OCI-LY7 (cell line): Measurements from ENCODE around the gene UACA. TPM values are rescaled to one million over a fixed set of nuclear protein-coding genes. Genes with fewer than 3 reads are reported as not detected.

ENCODE experiments used
- BruUV-seq: library from RNA; stranded (reverse); fragments of 400-500 nt; replicated peaks from 2 replicates; lab custom pipeline; 2021; lab: Mats Ljungman, UMichigan
- CTCF ChIA-PET: fragments of 300-600 bp; sonication (Branson Sonifier 250); formaldehyde crosslinking; loops from one replicate; lab custom pipeline; 2022; ENCODE audit warnings: antibody characterized with exemption; ENCODE audit not compliant: unreplicated experiment; lab: Charles Lee
- POLR2A ChIA-PET: fragments of 300-600 bp; sonication (Branson Sonifier 250); formaldehyde crosslinking; loops from one replicate; lab custom pipeline; 2022; ENCODE audit warnings: antibody characterized with exemption; lab: Charles Lee
- DNase-seq: peaks from one replicate; pipeline ENCODE4 v3.0.0-alpha.2; 2015; ENCODE audit warnings: low spot score
- H2AFZ ChIP-seq: fragments of 200-600 bp; sonication (generic), shearing (Covaris generic); 2 replicates; pipeline ENCODE4 v1.6.1; 2014; ENCODE audit warnings: mild to moderate bottlenecking, antibody characterized with exemption, low read length, moderate library complexity
- H3K27ac ChIP-seq: fragments of 200-600 bp; sonication (generic); 2 replicates; pipeline ENCODE4 v1.5.1; 2014; ENCODE audit warnings: mixed run types, low read depth, mild to moderate bottlenecking, moderate library complexity, low read length, inconsistent platforms; ENCODE audit not compliant: poor library complexity, severe bottlenecking
- H3K36me3 ChIP-seq: fragments of 200-600 bp; sonication (generic); 2 replicates; pipeline ENCODE4 v1.6.1; 2014; ENCODE audit warnings: mild to moderate bottlenecking, antibody characterized with exemption, low read length, moderate library complexity, mixed read lengths; ENCODE audit not compliant: insufficient read depth
- H3K4me1 ChIP-seq: fragments of 200-600 bp; sonication (generic); 2 replicates; pipeline ENCODE4 v1.5.1; 2014; ENCODE audit warnings: mild to moderate bottlenecking, low read length; ENCODE audit not compliant: insufficient read depth, poor library complexity, severe bottlenecking
- H3K4me2 ChIP-seq: fragments of 200-600 bp; sonication (generic); 2 replicates; pipeline ENCODE4 v1.6.1; 2014; ENCODE audit warnings: mild to moderate bottlenecking, low read length
- H3K4me3 ChIP-seq: fragments of 200-600 bp; sonication (generic); 2 replicates; pipeline ENCODE4 v1.5.1; 2014; ENCODE audit warnings: mild to moderate bottlenecking, low read depth, low read length; ENCODE audit not compliant: poor library complexity, severe bottlenecking
- H3K79me2 ChIP-seq: fragments of 200-600 bp; sonication (generic); 2 replicates; pipeline ENCODE4 v1.6.1; 2016; ENCODE audit warnings: low read depth, mild to moderate bottlenecking, low read length, moderate library complexity, mixed read lengths; ENCODE audit not compliant: insufficient read depth
- H3K9me2 ChIP-seq: fragments of 200-600 bp; sonication (generic); 2 replicates; pipeline ENCODE4 v1.6.1; 2016; ENCODE audit warnings: mild to moderate bottlenecking, low read length, mixed read lengths; ENCODE audit not compliant: insufficient read depth
- H3K9me3 ChIP-seq: fragments of 200-600 bp; sonication (generic); 2 replicates; pipeline ENCODE4 v1.6.1; 2014; ENCODE audit warnings: mild to moderate bottlenecking, mixed run types, low read length, mixed read lengths
- H4K20me1 ChIP-seq: fragments of 200-600 bp; sonication (generic); 2 replicates; pipeline ENCODE4 v1.6.1; 2014; ENCODE audit warnings: mild to moderate bottlenecking, antibody characterized with exemption, low read length, moderate library complexity, mixed read lengths; ENCODE audit not compliant: insufficient read depth
- CTCF ChIP-seq: fragments of 200-600 bp; sonication (generic); conservative IDR thresholded peaks from 2 replicates; pipeline ENCODE4 v1.5.1; 2014; ENCODE audit warnings: mild to moderate bottlenecking, antibody characterized with exemption, low read length, moderate library complexity, mixed read lengths
- EZH2phosphoT487 ChIP-seq: fragments of 200-600 bp; sonication (generic); IDR thresholded peaks from 2 replicates; pipeline ENCODE4 v1.6.1; 2018; ENCODE audit warnings: low read depth, borderline replicate concordance, mild to moderate bottlenecking, mixed run types, antibody characterized with exemption, low read length, moderate library complexity, mixed read lengths
- intact Hi-C: fragments of 100-400 bp; cut with micrococcal nuclease; formaldehyde crosslinking; loops from one replicate; pipeline ENCODE4 v1.10.0; 2022; ENCODE audit not compliant: unreplicated experiment
- total RNA-seq, 2 experiments: library from RNA; depleted of rRNA in 1 of 2; stranded (reverse); fragments of >200 nt in 1 of 2; shearing (Covaris generic) in 1 of 2; gene quantifications; 2 replicates each; pipeline ENCODE4 v1.2.3, GENCODE V29; 2014 to 2022

Gene UACA
- total RNA-seq, 2 experiments from 2014 or later, result not detected

- DNase-seq, result no peak
- no peak for TF ChIP-seq CTCF
- TF ChIP-seq EZH2phosphoT487, result no peak
- no peaks in the 10 kb centered on the region for H4K20me1 ChIP-seq
- ChIA-PET CTCF (no interaction called here), POLR2A (no interaction called here)
- H3K9me2 ChIP-seq, result no peaks in the 10 kb centered on the region
- BruUV-seq, result no TSS peak
- no peak overlapping the region for H3K4me2 ChIP-seq
- intact Hi-C loops, result no loop called here
- H3K27ac ChIP-seq, result no peak overlapping the region
- no peaks in the 10 kb centered on the region for H3K9me3 ChIP-seq
- no peaks in the 10 kb centered on the region for H3K4me1 ChIP-seq
- no peaks in the 10 kb centered on the region for H3K79me2 ChIP-seq
- no peak overlapping the region for H2AFZ ChIP-seq
- H3K36me3 ChIP-seq, result no peaks in the 10 kb centered on the region
- H3K4me3 ChIP-seq, result no peak overlapping the region
Observed at GRCh38 chr15:70715840-70716485, 47.4 kb downstream of the UACA start.

GRCh38 chr15:70714565-70714964, 48.8 kb downstream of the UACA start:
- Histone ChIP-seq H3K4me2 (no peak overlapping the region), H3K4me3 (no peak overlapping the region), H3K4me1 (no peaks in the 10 kb centered on the region), H3K9me2 (no peaks in the 10 kb centered on the region), H3K9me3 (no peaks in the 10 kb centered on the region), H3K36me3 (no peaks in the 10 kb centered on the region), H3K79me2 (no peaks in the 10 kb centered on the region), H3K27ac (no peak overlapping the region), H2AFZ (no peak overlapping the region), H4K20me1 (no peaks in the 10 kb centered on the region)
- TF ChIP-seq EZH2phosphoT487 (no peak), CTCF (no peak)
- ChIA-PET POLR2A (interaction anchor here (0.7 kb wide), 1 partner anchor 33 kb away, joined by 3 read pairs; no protein-coding TSS in a partner anchor), CTCF (no interaction called here)
- DNase-seq, result no peak
- BruUV-seq, result no TSS peak
- intact Hi-C loops, result no loop called here

GRCh38 chr15:70714015-70714414, 49.3 kb downstream of the UACA start:
- intact Hi-C loops, result no loop called here
- no peaks in the 10 kb centered on the region for H3K79me2 ChIP-seq

More at GRCh38 chr15:70714015-70714414, 49.3 kb downstream of the UACA start:
- POLR2A ChIA-PET, result interaction anchor here (0.7 kb wide), 1 partner anchor 33 kb away, joined by 3 read pairs; no protein-coding TSS in a partner anchor
- no peaks in the 10 kb centered on the region for H4K20me1 ChIP-seq
- no peak for TF ChIP-seq EZH2phosphoT487
- H3K9me2 ChIP-seq, result no peaks in the 10 kb centered on the region
- CTCF ChIA-PET, result no interaction called here
- no peak for DNase-seq
- no TSS peak for BruUV-seq
- no peak overlapping the region for H2AFZ ChIP-seq
- no peak overlapping the region for H3K27ac ChIP-seq
- no peak overlapping the region for H3K4me3 ChIP-seq
- no peak overlapping the region for H3K4me2 ChIP-seq
- H3K9me3 ChIP-seq, result no peaks in the 10 kb centered on the region
- no peaks in the 10 kb centered on the region for H3K36me3 ChIP-seq
- no peaks in the 10 kb centered on the region for H3K4me1 ChIP-seq
